Measurements from ENCODE around the gene IL1RAPL2. TPM values are rescaled to one million over a fixed set of nuclear protein-coding genes. Genes with fewer than 3 reads are reported as not detected.

Gene IL1RAPL2
- total RNA-seq, 1 donor from 2014 or later = not detected

DNA sequence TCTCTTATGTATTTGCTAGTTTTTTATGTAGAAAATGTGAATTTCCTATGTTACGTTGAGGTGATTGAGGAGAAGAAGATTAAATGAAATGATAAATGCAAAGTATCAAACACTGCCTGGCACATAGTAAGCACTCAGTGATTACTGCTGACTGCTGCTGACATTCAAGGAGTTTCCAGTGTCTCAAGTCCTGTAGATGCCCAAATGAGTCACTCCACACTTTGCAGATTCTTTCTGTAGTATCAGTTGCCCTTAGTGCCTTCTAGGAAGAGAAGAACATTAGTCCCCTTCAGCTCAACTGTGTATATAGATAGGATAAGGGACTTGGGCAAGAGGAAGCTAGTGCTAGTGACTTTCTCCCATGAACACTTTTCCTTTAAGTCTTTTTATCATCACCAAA, 895.0 kb downstream of the IL1RAPL2 start:
- H3K36me3 Mint-ChIP-seq = no peaks in the 10 kb centered on the region
- no peaks in the 10 kb centered on the region for H3K36me3 ChIP-seq
- no peak overlapping the region for H3K4me2 ChIP-seq
- H3K79me2 ChIP-seq (ENCODE audit: low read depth) = no peaks in the 10 kb centered on the region
- H3K27ac Mint-ChIP-seq = no peak overlapping the region
- H3K4me1 ChIP-seq = no peaks in the 10 kb centered on the region
- H3K4me1 Mint-ChIP-seq = peaks cover 2% of the 10 kb centered on the region
- H4K20me1 ChIP-seq (ENCODE audit: low read depth) = no peaks in the 10 kb centered on the region
- TF ChIP-seq EZH2phosphoT487 (IDR thresholded peaks at IDR 0.05) (no peak), EZH2 (IDR thresholded peaks at IDR 0.05) (no peak)
- TF ChIP-seq, protein P1, sequence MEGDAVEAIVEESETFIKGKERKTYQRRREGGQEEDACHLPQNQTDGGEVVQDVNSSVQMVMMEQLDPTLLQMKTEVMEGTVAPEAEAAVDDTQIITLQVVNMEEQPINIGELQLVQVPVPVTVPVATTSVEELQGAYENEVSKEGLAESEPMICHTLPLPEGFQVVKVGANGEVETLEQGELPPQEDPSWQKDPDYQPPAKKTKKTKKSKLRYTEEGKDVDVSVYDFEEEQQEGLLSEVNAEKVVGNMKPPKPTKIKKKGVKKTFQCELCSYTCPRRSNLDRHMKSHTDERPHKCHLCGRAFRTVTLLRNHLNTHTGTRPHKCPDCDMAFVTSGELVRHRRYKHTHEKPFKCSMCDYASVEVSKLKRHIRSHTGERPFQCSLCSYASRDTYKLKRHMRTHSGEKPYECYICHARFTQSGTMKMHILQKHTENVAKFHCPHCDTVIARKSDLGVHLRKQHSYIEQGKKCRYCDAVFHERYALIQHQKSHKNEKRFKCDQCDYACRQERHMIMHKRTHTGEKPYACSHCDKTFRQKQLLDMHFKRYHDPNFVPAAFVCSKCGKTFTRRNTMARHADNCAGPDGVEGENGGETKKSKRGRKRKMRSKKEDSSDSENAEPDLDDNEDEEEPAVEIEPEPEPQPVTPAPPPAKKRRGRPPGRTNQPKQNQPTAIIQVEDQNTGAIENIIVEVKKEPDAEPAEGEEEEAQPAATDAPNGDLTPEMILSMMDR (IDR thresholded peaks at IDR 0.05) = no peak
- no peak overlapping the region for H3K4me3 ChIP-seq
- no peak overlapping the region for H3K4me3 Mint-ChIP-seq
- no peaks in the 10 kb centered on the region for H3K27me3 ChIP-seq
- no peak overlapping the region for H3K9ac ChIP-seq
- DNase-seq (ENCODE audit: low spot score) = no peak
- no peaks in the 10 kb centered on the region for H3F3A ChIP-seq (ENCODE audit: low read depth)
- no peak overlapping the region for H3K27ac ChIP-seq
- no peak overlapping the region for H2AFZ ChIP-seq (replicated peaks)
- no peaks in the 10 kb centered on the region for H3K27me3 Mint-ChIP-seq (ENCODE audit: insufficient read depth, low read depth)
- H3K9me3 Mint-ChIP-seq = no peaks in the 10 kb centered on the region
- H3K9me3 ChIP-seq (ENCODE audit: low read depth) = no peaks in the 10 kb centered on the region

GRCh38 chrX:105462186-105462585, 896.2 kb downstream of the IL1RAPL2 start:
- peaks cover 2% of the 10 kb centered on the region for H3K27me3 Mint-ChIP-seq (ENCODE audit: insufficient read depth, low read depth)
- DNase-seq (ENCODE audit: low spot score) = no peak

DNA sequence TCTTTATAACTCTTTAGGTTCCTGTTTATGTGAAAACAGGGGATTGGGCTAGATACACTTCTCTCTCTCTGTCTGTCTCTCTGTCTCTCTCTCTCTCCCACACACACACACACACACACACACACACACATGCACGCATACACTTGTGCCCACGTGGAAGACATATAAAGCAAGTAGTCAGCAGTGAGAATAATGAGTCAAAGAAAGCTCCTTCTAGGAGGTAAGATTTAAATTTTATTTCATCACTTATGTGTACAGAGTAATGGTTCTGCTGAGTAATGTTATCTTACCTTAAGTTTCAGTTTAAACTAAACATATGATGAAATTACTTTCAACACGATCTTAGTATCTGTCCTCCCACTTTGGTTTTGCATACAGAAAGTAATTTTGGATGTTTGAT, 897.5 kb downstream of the IL1RAPL2 start:
- no peak overlapping the region for H3K9ac ChIP-seq
- no peak for DNase-seq (ENCODE audit: low spot score)
- no peak overlapping the region for H2AFZ ChIP-seq (replicated peaks)

More at GRCh38 chrX:105462186-105462585, 896.2 kb downstream of the IL1RAPL2 start:
- H3K4me2 ChIP-seq = no peak overlapping the region
- Mint-ChIP-seq H3K36me3 (no peaks in the 10 kb centered on the region), H3K27ac (no peak overlapping the region), H3K4me1 (peaks cover 2% of the 10 kb centered on the region), H3K9me3 (no peaks in the 10 kb centered on the region), H3K4me3 (no peak overlapping the region)
- no peaks in the 10 kb centered on the region for H4K20me1 ChIP-seq (ENCODE audit: low read depth)
- no peaks in the 10 kb centered on the region for H3K27me3 ChIP-seq
- H3F3A ChIP-seq (ENCODE audit: low read depth) = no peaks in the 10 kb centered on the region
- no peaks in the 10 kb centered on the region for H3K9me3 ChIP-seq (ENCODE audit: low read depth)
- no peak overlapping the region for H3K27ac ChIP-seq
- H3K9ac ChIP-seq = no peak overlapping the region
- H3K36me3 ChIP-seq = no peaks in the 10 kb centered on the region
- no peak overlapping the region for H2AFZ ChIP-seq (replicated peaks)
- H3K4me3 ChIP-seq = no peak overlapping the region
- TF ChIP-seq EZH2phosphoT487 (IDR thresholded peaks at IDR 0.05) (no peak), EZH2 (IDR thresholded peaks at IDR 0.05) (no peak)
- TF ChIP-seq, protein P1 (IDR thresholded peaks at IDR 0.05) = no peak
- no peaks in the 10 kb centered on the region for H3K79me2 ChIP-seq (ENCODE audit: low read depth)
- no peaks in the 10 kb centered on the region for H3K4me1 ChIP-seq

More for the DNA sequence above, 897.5 kb downstream of the IL1RAPL2 start:
- Histone ChIP-seq H3K79me2 (ENCODE audit: low read depth) (no peaks in the 10 kb centered on the region), H3K4me2 (no peak overlapping the region), H3K27me3 (no peaks in the 10 kb centered on the region), H3K4me3 (no peak overlapping the region), H3K27ac (no peak overlapping the region), H3K9me3 (ENCODE audit: low read depth) (no peaks in the 10 kb centered on the region), H3K4me1 (no peaks in the 10 kb centered on the region), H3K36me3 (no peaks in the 10 kb centered on the region), H4K20me1 (ENCODE audit: low read depth) (no peaks in the 10 kb centered on the region), H3F3A (ENCODE audit: low read depth) (no peaks in the 10 kb centered on the region)
- H3K4me1 Mint-ChIP-seq = peaks cover 2% of the 10 kb centered on the region
- H3K4me3 Mint-ChIP-seq = no peak overlapping the region
- TF ChIP-seq EZH2phosphoT487 (IDR thresholded peaks at IDR 0.05) (no peak), EZH2 (IDR thresholded peaks at IDR 0.05) (no peak)
- TF ChIP-seq, protein P1 (IDR thresholded peaks at IDR 0.05) = no peak
- H3K9me3 Mint-ChIP-seq = no peaks in the 10 kb centered on the region
- no peaks in the 10 kb centered on the region for H3K36me3 Mint-ChIP-seq
- no peak overlapping the region for H3K27ac Mint-ChIP-seq
- H3K27me3 Mint-ChIP-seq (ENCODE audit: insufficient read depth, low read depth) = peaks cover 2% of the 10 kb centered on the region

Measured in neural progenitor cell (in vitro differentiated cells).